ENCODE data around the gene AIPL1.

Gene AIPL1

GRCh38 chr17:6388416-6388815 is 46.5 kb downstream of the AIPL1 start:
- Histone ChIP-seq H3K4me1 (ENCODE audit: control insufficient read depth, insufficient read depth, low read length) (peaks cover 4% of the 10 kb centered on the region), H3K27me3 (ENCODE audit: control insufficient read depth, insufficient read depth, low read length) (peaks cover 6% of the 10 kb centered on the region), H3K36me3 (ENCODE audit: control insufficient read depth, insufficient read depth, low read length) (no peaks in the 10 kb centered on the region), H3K4me3 (ENCODE audit: low read length) (no peak overlapping the region), H3K9me3 (ENCODE audit: control insufficient read depth, low read length) (no peaks in the 10 kb centered on the region), H3K9ac (ENCODE audit: low read length) (no peak overlapping the region)

- Histone ChIP-seq H3K27me3 (ENCODE audit: control insufficient read depth, insufficient read depth, low read length) (peaks cover under 1% of the 10 kb centered on the region), H3K36me3 (ENCODE audit: control insufficient read depth, insufficient read depth, low read length) (no peaks in the 10 kb centered on the region), H3K9ac (ENCODE audit: low read length) (no peak overlapping the region), H3K4me1 (ENCODE audit: control insufficient read depth, insufficient read depth, low read length) (peaks cover 4% of the 10 kb centered on the region), H3K9me3 (ENCODE audit: control insufficient read depth, low read length) (no peaks in the 10 kb centered on the region), H3K4me3 (ENCODE audit: low read length) (no peak overlapping the region)
Observed at GRCh38 chr17:6387858-6388257, 47.1 kb downstream of the AIPL1 start.

- Histone ChIP-seq H3K9me3 (ENCODE audit: control insufficient read depth, low read length) (no peaks in the 10 kb centered on the region), H3K27me3 (ENCODE audit: control insufficient read depth, insufficient read depth, low read length) (no peaks in the 10 kb centered on the region), H3K9ac (ENCODE audit: low read length) (no peak overlapping the region), H3K36me3 (ENCODE audit: control insufficient read depth, insufficient read depth, low read length) (no peaks in the 10 kb centered on the region), H3K4me1 (ENCODE audit: control insufficient read depth, insufficient read depth, low read length) (no peaks in the 10 kb centered on the region), H3K4me3 (ENCODE audit: low read length) (no peak overlapping the region)
Observed at GRCh38 chr17:6387442-6387841, 47.5 kb downstream of the AIPL1 start.

GRCh38 chr17:6386041-6386630 is 48.8 kb downstream of the AIPL1 start:
- no peak overlapping the region for H3K9ac ChIP-seq (ENCODE audit: low read length)
- no peaks in the 10 kb centered on the region for H3K27me3 ChIP-seq (ENCODE audit: control insufficient read depth, insufficient read depth, low read length)
- H3K9me3 ChIP-seq (ENCODE audit: control insufficient read depth, low read length) = no peaks in the 10 kb centered on the region
- H3K4me3 ChIP-seq (ENCODE audit: low read length) = no peak overlapping the region
- no peaks in the 10 kb centered on the region for H3K36me3 ChIP-seq (ENCODE audit: control insufficient read depth, insufficient read depth, low read length)
- H3K4me1 ChIP-seq (ENCODE audit: control insufficient read depth, insufficient read depth, low read length) = no peaks in the 10 kb centered on the region

- H3K9me3 ChIP-seq (ENCODE audit: control insufficient read depth, low read length) = no peaks in the 10 kb centered on the region
- H3K4me1 ChIP-seq (ENCODE audit: control insufficient read depth, insufficient read depth, low read length) = no peaks in the 10 kb centered on the region
- no peaks in the 10 kb centered on the region for H3K36me3 ChIP-seq (ENCODE audit: control insufficient read depth, insufficient read depth, low read length)
- no peak overlapping the region for H3K4me3 ChIP-seq (ENCODE audit: low read length)
- H3K27me3 ChIP-seq (ENCODE audit: control insufficient read depth, insufficient read depth, low read length) = no peaks in the 10 kb centered on the region
- H3K9ac ChIP-seq (ENCODE audit: low read length) = no peak overlapping the region
Observed at GRCh38 chr17:6384481-6384880, 50.4 kb downstream of the AIPL1 start.

- no peaks in the 10 kb centered on the region for H3K36me3 ChIP-seq (ENCODE audit: control insufficient read depth, insufficient read depth, low read length)
- H3K9me3 ChIP-seq (ENCODE audit: control insufficient read depth, low read length) = no peaks in the 10 kb centered on the region
Observed at GRCh38 chr17:6381526-6382465, 53.1 kb downstream of the AIPL1 start.

GRCh38 chr17:6380915-6381438 is 53.9 kb downstream of the AIPL1 start:
- H3K36me3 ChIP-seq (ENCODE audit: control insufficient read depth, insufficient read depth, low read length) = no peaks in the 10 kb centered on the region
- no peaks in the 10 kb centered on the region for H3K4me1 ChIP-seq (ENCODE audit: control insufficient read depth, insufficient read depth, low read length)
- no peak overlapping the region for H3K4me3 ChIP-seq (ENCODE audit: low read length)
- no peaks in the 10 kb centered on the region for H3K27me3 ChIP-seq (ENCODE audit: control insufficient read depth, insufficient read depth, low read length)
- H3K9ac ChIP-seq (ENCODE audit: low read length) = no peak overlapping the region
- no peaks in the 10 kb centered on the region for H3K9me3 ChIP-seq (ENCODE audit: control insufficient read depth, low read length)

More at GRCh38 chr17:6381526-6382465, 53.1 kb downstream of the AIPL1 start:
- no peaks in the 10 kb centered on the region for H3K27me3 ChIP-seq (ENCODE audit: control insufficient read depth, insufficient read depth, low read length)
- no peaks in the 10 kb centered on the region for H3K4me1 ChIP-seq (ENCODE audit: control insufficient read depth, insufficient read depth, low read length)
- no peak overlapping the region for H3K9ac ChIP-seq (ENCODE audit: low read length)
- no peak overlapping the region for H3K4me3 ChIP-seq (ENCODE audit: low read length)

DNA sequence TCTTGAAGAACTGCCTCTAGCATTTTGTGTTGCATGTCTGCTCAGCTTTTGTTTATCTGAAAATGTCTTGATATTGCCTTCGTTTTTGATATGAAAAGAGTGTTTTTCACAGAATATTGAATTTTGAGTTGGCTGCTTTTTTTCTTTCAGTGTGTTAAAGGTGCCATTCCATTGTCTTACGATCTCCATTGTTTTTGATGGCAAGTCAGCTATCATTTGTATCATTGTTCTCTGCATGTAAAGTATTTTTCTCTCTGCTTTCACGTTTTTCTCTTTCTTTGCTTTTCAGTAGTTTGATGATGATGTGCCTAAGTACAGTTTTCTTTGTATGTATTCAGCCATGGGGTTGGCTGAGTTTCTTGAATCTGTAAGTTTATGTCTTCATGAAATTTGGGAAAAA is 57.0 kb downstream of the AIPL1 start:
- H3K9me3 ChIP-seq (ENCODE audit: control insufficient read depth, low read length) = no peaks in the 10 kb centered on the region
- H3K9ac ChIP-seq (ENCODE audit: low read length) = no peak overlapping the region
- no peaks in the 10 kb centered on the region for H3K4me1 ChIP-seq (ENCODE audit: control insufficient read depth, insufficient read depth, low read length)
- H3K36me3 ChIP-seq (ENCODE audit: control insufficient read depth, insufficient read depth, low read length) = no peaks in the 10 kb centered on the region
- H3K27me3 ChIP-seq (ENCODE audit: control insufficient read depth, insufficient read depth, low read length) = no peaks in the 10 kb centered on the region
- no peak overlapping the region for H3K4me3 ChIP-seq (ENCODE audit: low read length)

- no peaks in the 10 kb centered on the region for H3K4me1 ChIP-seq (ENCODE audit: control insufficient read depth, insufficient read depth, low read length)
- H3K9me3 ChIP-seq (ENCODE audit: control insufficient read depth, low read length) = no peaks in the 10 kb centered on the region
- H3K36me3 ChIP-seq (ENCODE audit: control insufficient read depth, insufficient read depth, low read length) = no peaks in the 10 kb centered on the region
- H3K9ac ChIP-seq (ENCODE audit: low read length) = no peak overlapping the region
- H3K27me3 ChIP-seq (ENCODE audit: control insufficient read depth, insufficient read depth, low read length) = no peaks in the 10 kb centered on the region
- no peak overlapping the region for H3K4me3 ChIP-seq (ENCODE audit: low read length)
Observed at GRCh38 chr17:6376931-6377361, 58.0 kb downstream of the AIPL1 start.

- no peak overlapping the region for H3K9ac ChIP-seq (ENCODE audit: low read length)
- H3K4me1 ChIP-seq (ENCODE audit: control insufficient read depth, insufficient read depth, low read length) = no peaks in the 10 kb centered on the region
- no peak overlapping the region for H3K4me3 ChIP-seq (ENCODE audit: low read length)
- no peaks in the 10 kb centered on the region for H3K36me3 ChIP-seq (ENCODE audit: control insufficient read depth, insufficient read depth, low read length)
- no peaks in the 10 kb centered on the region for H3K27me3 ChIP-seq (ENCODE audit: control insufficient read depth, insufficient read depth, low read length)
- H3K9me3 ChIP-seq (ENCODE audit: control insufficient read depth, low read length) = no peaks in the 10 kb centered on the region
Observed at GRCh38 chr17:6374761-6375312, 60.1 kb downstream of the AIPL1 start.

DNA sequence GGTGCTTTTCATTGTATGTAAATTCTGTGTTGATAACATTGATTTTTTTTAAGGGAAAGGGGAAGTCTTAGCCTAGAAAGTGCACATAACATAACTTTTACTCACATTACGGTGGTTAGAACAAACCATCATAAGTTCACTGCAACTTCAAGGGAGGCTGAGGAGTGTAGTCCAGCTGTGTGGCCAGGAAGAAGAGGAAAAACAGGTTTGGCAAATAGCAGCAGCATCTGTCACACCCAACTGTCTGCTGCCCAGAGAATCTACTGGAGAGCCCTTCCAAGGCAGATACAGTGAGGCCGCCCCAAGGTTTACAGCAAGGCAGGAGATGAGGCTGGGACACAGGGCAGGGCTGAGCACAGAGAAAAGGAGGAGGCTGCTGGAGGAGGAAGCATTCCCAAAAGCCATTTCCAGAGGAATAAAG is 60.6 kb downstream of the AIPL1 start:
- H3K9ac ChIP-seq (ENCODE audit: low read length) = no peak overlapping the region
- no peaks in the 10 kb centered on the region for H3K27me3 ChIP-seq (ENCODE audit: control insufficient read depth, insufficient read depth, low read length)
- no peaks in the 10 kb centered on the region for H3K4me1 ChIP-seq (ENCODE audit: control insufficient read depth, insufficient read depth, low read length)
- no peak overlapping the region for H3K4me3 ChIP-seq (ENCODE audit: low read length)
- no peaks in the 10 kb centered on the region for H3K36me3 ChIP-seq (ENCODE audit: control insufficient read depth, insufficient read depth, low read length)
- no peaks in the 10 kb centered on the region for H3K9me3 ChIP-seq (ENCODE audit: control insufficient read depth, low read length)
